ENCODE measurements around the gene TXNDC16.
A peak's percentile ranks its signal among the peaks of the same experiment; 100 is the strongest.
"Not testable (repeated sequence)": the region's sequence is repeated elsewhere in the genome, so short reads cannot be mapped to it uniquely, and the experiment has no call there.

TXNDC16 gene, protein sequence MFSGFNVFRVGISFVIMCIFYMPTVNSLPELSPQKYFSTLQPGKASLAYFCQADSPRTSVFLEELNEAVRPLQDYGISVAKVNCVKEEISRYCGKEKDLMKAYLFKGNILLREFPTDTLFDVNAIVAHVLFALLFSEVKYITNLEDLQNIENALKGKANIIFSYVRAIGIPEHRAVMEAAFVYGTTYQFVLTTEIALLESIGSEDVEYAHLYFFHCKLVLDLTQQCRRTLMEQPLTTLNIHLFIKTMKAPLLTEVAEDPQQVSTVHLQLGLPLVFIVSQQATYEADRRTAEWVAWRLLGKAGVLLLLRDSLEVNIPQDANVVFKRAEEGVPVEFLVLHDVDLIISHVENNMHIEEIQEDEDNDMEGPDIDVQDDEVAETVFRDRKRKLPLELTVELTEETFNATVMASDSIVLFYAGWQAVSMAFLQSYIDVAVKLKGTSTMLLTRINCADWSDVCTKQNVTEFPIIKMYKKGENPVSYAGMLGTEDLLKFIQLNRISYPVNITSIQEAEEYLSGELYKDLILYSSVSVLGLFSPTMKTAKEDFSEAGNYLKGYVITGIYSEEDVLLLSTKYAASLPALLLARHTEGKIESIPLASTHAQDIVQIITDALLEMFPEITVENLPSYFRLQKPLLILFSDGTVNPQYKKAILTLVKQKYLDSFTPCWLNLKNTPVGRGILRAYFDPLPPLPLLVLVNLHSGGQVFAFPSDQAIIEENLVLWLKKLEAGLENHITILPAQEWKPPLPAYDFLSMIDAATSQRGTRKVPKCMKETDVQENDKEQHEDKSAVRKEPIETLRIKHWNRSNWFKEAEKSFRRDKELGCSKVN
- 8.3 to 28.0 (median 16.2) reads per million in 17 experiments for total RNA-seq

DNA sequence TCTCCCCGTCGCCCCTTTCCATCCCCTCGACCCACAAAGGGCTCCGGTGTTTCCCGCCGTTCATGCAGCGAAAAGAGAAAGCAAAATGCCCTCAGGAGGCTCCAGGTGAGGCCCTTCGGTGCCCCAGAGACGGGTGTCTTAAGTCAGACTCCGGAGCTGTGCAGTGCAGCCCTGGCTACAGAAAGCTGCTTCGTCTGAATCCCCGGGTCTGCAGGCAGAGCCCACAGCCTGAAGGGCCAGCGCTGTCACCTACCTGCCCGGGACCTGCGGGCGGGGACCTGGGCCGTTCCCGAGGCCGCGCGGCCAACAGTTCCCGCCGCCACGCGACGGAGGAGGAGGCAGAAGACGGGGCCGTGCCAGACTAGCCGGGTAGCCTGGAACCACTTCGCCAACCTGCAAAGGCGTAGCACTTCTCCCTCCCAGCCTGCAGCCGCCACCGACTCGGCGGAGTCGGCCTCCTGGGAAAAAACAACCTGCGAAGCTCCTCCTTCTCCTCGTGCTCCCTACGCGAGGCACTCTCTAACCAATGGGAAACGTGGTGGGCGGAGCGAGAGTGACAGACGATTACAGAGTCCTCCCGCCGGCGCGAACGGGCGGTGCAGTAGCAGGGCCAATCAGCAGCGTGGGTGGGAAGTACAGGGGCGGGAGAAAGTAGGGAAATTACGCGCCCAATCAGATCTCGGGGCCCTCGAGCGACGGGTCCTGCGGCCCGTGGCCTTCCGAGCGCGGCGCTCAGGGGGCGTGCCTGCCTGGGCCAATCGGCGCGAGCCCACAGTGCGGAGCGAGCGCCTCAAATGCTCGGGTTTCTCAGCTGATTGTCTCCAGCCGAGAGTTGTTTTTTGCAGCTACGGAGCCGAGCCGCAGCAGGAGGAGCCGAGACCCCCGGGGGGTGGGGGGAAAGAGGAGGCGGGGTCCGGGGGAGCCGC, at the start of gene TXNDC16, which contains the start of gene GPR137C:
TSS of gene TXNDC16 (minus strand) at position 443 of the 926 bp plus-strand sequence. CDS start 8,948 bp downstream, outside the sequence.
TSS of gene GPR137C (plus strand) at position 774 of the 926 bp plus-strand sequence. CDS start 312 bp downstream, outside the sequence.
- peak; percentile 100 for DNase-seq

DNA sequence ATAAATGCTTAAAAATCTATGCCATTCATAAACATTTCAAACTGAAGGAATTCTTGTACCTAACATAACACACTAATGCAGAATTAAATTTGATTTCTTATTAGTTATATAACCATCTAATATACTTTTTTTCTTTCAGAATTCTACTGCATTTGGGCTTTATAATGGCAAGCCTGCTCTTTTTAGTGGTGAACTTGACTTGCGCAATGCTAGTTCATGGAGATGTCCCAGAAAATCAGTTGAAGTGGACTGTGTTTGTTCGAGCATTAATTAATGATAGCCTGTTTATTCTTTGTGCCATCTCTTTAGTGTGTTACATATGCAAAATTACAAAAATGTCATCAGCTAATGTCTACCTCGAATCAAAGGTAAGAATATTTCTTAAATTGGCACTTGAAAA, 47.7 kb upstream of the TXNDC16 start:
- no peak for DNase-seq

DNA sequence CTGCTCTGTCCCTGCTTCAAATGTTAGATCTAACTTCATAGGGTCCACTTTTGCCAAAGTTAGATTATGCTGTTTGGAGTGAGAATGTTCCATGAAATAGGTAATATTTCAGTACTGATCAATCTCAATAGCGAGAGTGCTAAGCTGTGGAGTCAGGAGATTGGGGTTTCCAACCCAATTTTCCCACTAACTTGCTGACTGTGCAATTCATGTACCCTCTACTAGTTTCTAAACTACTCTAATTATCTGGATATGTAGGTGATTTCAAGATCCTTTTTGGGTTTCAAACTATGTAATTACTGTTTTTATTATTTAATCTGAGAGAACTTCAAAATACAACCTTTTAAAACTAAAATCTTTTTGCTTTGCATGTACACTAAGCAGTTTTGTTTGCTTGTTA, 46.3 kb upstream of the TXNDC16 start:
- no peak for DNase-seq

DNA sequence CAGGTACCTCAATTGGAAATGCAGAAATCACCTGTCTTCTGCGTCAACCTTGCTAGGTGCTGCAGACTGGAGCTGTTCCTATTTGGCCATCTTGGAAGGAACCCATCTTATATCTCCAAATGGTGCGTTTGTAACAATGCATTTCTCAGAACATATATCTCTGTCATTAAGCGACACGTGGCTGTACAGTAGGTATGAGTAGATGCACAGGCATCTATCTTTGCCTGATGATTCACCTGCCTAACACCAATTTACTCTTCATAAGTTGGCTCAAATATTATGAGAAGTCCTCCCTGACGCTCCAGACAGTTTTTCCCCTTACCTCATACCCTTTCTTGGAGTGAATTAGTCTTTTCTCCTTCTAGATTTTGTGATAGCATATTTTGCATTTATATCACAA, 44.6 kb upstream of the TXNDC16 start:
- no peak for DNase-seq

DNA sequence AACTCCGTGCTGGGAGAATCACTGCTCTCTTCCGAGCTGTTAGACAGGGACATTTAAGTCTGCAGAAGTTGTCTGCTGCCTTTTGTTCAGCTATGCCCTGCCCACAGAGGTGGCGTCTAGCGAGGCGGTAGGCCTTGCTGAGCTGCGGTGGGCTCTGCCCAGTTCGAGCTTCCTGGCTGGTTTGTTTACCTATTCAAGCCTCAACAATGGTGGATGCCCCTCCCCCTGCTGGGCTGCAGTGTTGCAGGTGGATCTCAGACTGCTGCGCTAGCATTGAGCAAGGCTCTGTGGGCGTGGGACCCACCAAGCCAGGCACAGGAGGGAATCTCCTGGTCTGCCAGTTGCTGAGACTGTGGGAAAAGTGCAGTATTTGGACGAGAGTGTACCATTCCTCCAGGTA, 44.0 kb upstream of the TXNDC16 start:
- no peak for DNase-seq

- no peak for DNase-seq
Measured at GRCh38 chr14:52590318-52590717, 38.0 kb upstream of the TXNDC16 start.

DNA sequence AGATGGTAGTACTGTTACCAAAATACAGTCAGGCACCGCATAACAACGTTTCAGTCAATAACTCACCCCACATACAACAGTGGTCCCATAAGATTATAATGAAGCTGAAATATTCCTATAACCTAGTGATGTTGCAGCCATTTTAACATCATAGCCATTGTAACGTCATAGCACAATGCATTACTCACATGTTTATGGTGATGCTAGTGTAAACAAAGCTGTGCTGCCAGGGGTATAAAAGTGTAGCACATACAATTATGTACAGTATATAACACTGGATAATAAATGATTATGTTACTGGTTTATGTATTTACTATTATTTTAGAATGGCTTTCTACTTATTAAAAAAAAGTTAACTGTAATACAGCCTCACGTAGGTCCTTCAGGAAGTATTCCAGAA, 37.3 kb upstream of the TXNDC16 start:
- DNase-seq: no peak

DNA sequence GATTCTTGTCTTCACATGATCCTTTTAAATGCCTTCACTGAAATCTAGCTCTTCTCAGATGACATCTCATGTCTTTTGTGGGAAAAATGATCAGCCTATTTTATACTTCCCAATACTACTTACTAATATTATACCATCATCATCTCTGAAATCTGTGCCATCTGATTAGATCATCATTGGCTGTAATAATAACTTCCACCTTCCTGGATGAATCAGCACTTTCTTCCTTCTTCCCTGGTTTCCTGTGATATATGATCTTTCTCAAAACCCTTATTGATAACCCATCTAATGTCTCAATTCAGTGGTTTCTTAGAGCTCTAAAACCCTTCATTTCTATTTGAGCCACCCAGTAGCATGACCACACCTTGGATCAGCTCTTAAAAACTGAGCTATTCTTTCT, 31.2 kb upstream of the TXNDC16 start:
- no peak for DNase-seq

DNA sequence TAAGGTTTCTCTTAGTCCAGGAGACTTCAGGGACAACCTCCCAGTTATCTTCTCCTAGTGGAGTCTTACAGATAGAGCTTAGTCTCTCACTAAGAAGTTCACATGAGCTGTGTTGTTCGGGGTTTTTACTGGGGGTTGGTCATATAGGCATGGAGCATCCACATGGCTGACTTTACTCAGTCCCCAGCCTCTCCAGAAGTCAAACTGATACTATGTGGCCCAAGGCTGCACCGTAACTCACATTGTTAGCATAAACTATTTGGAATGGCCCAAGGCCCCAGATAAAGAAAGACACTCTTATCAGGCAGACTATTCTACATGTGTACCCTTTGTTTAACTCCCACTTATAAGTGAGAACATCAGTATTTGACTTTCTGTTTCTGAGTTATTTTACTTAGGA, 23.6 kb upstream of the TXNDC16 start:
- no peak for DNase-seq

GRCh38 chr14:52568454-52568853, 16.1 kb upstream of the TXNDC16 start:
- not testable (repeated sequence) for DNase-seq

- no peak for DNase-seq
Measured at GRCh38 chr14:52563120-52563519, 10.8 kb upstream of the TXNDC16 start.

- DNase-seq: no peak
Measured at GRCh38 chr14:52558688-52559087, 6.4 kb upstream of the TXNDC16 start.

- DNase-seq: peak; percentile 87 to 92 (median 90)
Measured at GRCh38 chr14:52553671-52554575, 1.6 kb upstream of the TXNDC16 start.

DNA sequence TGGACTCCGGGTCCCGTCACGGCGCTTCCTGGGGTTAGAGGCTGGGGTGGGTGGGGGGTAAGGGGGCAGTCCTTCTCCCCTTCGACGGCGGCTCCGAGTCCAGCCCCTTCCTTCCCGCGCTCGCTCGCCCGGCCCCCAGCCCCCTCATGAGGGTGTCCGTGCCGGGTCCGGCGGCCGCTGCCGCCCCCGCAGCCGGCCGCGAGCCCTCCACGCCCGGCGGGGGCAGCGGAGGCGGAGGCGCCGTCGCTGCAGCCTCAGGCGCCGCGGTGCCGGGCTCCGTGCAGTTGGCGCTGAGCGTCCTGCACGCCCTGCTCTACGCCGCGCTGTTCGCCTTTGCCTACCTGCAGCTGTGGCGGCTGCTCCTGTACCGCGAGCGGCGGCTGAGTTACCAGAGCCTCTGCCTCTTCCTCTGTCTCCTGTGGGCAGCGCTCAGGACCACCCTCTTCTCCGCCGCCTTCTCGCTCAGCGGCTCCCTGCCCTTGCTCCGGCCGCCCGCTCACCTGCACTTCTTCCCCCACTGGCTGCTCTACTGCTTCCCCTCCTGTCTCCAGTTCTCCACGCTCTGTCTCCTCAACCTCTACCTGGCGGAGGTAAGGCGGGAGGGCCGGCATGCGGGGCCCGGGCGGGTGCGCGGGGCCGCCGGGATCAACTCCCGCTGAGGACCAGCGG, 831 bp upstream of the TXNDC16 start:
- peak; percentile 31 to 71 (median 48) for DNase-seq

DNA sequence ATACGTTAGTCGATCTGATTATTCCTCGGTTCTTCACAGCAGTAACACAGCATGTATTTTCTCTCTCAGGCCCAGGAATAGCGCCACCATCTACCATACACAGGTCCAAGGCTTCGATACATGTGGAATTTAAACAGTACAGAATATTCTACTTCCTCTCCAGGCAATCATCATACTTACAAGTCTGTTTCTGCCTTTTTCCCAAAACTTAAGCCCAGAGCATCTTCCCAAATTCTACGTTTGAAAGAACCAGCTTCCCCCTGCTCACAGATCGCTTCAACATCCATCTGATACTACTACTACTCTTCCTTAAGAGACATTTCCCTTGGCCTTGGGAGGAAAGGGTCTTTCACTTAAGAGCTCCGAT, 626 bp downstream of the TXNDC16 start:
- DNase-seq: peak; percentile 14 to 47 (median 37)

DNA sequence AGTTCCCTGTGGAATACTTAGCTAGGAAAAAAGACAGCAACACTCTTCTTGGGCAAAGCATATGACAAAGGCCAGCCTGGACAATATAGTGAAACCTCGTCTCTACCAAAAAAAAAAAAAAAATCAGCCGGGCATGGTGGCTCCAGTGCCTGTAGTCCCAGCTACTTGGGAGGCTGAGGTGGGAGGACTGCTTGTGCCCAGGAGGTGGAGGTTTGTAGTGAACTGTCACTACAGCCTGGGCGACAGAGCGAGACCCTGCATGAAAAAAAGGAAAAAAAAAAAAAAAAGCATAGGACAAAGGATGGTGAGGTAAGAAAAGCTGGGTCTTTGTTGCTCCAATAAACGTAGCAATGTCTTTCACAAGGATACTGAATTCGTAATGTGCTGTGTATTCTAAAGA, 1.1 kb downstream of the TXNDC16 start:
- DNase-seq: no peak

DNA sequence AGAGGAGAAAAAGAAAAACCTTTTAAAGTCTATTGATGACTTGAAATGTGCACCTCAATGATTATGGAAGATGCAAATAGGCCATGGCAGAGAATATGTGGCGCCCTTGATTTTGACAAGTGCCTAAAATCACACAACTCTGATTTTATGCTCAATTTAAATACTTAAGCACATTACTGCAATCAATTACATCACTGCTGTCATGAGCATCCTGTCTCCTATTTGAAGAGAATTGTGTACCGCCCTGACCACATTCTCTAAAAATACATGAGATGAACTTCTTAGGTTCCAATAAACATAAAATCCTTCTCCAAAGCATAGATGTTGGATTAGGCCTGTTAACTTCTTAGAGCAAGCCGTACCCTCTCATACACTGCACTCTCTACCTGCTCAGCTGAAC, 1.6 kb downstream of the TXNDC16 start:
- no peak for DNase-seq

GRCh38 chr14:52547526-52547925, 4.8 kb downstream of the TXNDC16 start:
- DNase-seq: no peak

DNA sequence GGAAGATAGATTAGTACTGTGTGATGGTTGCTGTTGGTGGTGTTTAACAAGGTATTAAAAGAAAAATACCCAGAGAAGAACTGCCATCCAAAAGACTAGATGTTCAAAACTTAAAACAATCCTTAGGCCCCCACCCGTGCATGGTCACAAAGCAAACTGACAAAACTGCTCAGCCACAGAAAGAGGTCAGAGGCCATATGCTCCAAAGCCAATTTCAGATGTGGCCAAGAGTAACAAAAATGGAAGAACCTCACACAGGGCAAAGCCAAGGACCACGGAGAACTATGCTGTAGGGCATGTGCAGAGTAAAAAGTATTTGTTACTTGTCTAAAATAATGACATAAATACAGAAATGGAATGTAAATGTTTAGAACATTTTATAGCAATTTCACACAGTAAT, 5.3 kb downstream of the TXNDC16 start:
- DNase-seq: no peak

DNA sequence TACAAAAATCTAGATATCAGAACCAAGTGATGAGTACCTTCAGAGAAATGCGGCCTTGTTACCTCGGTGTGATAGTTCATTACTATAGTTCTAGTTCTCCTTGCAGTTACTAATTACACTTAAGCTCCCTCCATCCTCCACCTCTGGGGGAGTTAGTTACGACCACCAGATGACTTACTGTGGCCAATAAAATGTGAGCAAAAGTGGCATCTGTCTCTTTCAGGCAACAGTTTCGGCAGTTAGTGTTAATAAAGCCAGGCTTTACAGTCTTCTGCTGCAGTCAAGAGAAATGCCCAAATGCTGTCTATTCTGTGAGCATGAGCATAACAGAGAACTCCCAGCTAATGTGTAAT, 6.0 kb downstream of the TXNDC16 start:
- no peak for DNase-seq

All from suppressor macrophage (primary cell).